GM21576 (cell line): ENCODE measurements around the gene FN3KRP.

Source experiments
- ATAC-seq: cut with Tn5 transposase; IDR thresholded peaks from one replicate; pipeline ENCODE4 v1.9.1; 2021; ENCODE audit warnings: mild to moderate bottlenecking, moderate library complexity; ENCODE audit not compliant: unreplicated experiment

The FN3KRP gene

GRCh38 chr17:82687375-82687861 is 29.1 kb upstream of the FN3KRP start:
- ATAC-seq, result no peak

GRCh38 chr17:82687871-82688270 is 28.6 kb upstream of the FN3KRP start:
- ATAC-seq, result no peak

- ATAC-seq, result no peak
These were observed 27.4 kb upstream of the FN3KRP start for GRCh38 chr17:82689077-82689476.

- ATAC-seq, result no peak
These were observed 25.6 kb upstream of the FN3KRP start for GRCh38 chr17:82690786-82691489.

GRCh38 chr17:82691714-82692113 is 24.8 kb upstream of the FN3KRP start:
- ATAC-seq, result no peak

GRCh38 chr17:82692268-82692667 is 24.2 kb upstream of the FN3KRP start:
- no peak for ATAC-seq

- no peak for ATAC-seq
These were observed 23.2 kb upstream of the FN3KRP start for GRCh38 chr17:82693168-82693867.

- no peak for ATAC-seq
These were observed 21.9 kb upstream of the FN3KRP start for GRCh38 chr17:82694647-82695046.

- no peak for ATAC-seq
These were observed 20.2 kb upstream of the FN3KRP start for GRCh38 chr17:82696259-82696658.

- ATAC-seq, result no peak
These were observed 19.3 kb upstream of the FN3KRP start for GRCh38 chr17:82696916-82697807.

GRCh38 chr17:82697808-82698064 is 18.8 kb upstream of the FN3KRP start:
- ATAC-seq, result no peak

GRCh38 chr17:82698065-82698973 is 18.2 kb upstream of the FN3KRP start, which contains the start of gene RAB40B:
Gene RAB40B (minus strand): TSS chr17:82698698. CDS start chr17:82698596, 102 bp downstream.
- ATAC-seq, result peak; percentile 98

GRCh38 chr17:82698974-82699442 is 17.5 kb upstream of the FN3KRP start:
- ATAC-seq, result peak; percentile 18

GRCh38 chr17:82699551-82699950 is 17.0 kb upstream of the FN3KRP start:
- no peak for ATAC-seq

- ATAC-seq, result no peak
These were observed 14.1 kb upstream of the FN3KRP start for GRCh38 chr17:82702231-82702927.

GRCh38 chr17:82703036-82703745 is 13.3 kb upstream of the FN3KRP start:
- no peak for ATAC-seq

GRCh38 chr17:82703935-82704865 is 12.3 kb upstream of the FN3KRP start:
- no peak for ATAC-seq

GRCh38 chr17:82704886-82705285 is 11.6 kb upstream of the FN3KRP start:
- no peak for ATAC-seq
